Astrocyte (in vitro differentiated cells and primary cell): ENCODE results near the gene GAL3ST1.

ENCODE experiments used
- EZH2 ChIP-seq: IDR thresholded peaks from 2 replicates; pipeline ENCODE4 v1.6.1; 2012; ENCODE audit warnings: mild to moderate bottlenecking, low read length, inconsistent platforms; ENCODE audit not compliant: insufficient read depth
- TF ChIP-seq, protein P1 (sequence below): IDR thresholded peaks from 2 replicates; pipeline ENCODE4 v1.5.1; 2011; ENCODE audit warnings: low read depth, mild to moderate bottlenecking, inconsistent platforms, low read length, moderate library complexity; ENCODE audit not compliant: insufficient read depth

GRCh38 chr22:30609260-30610185, 35.1 kb upstream of the GAL3ST1 start:
- TF ChIP-seq, protein P1, sequence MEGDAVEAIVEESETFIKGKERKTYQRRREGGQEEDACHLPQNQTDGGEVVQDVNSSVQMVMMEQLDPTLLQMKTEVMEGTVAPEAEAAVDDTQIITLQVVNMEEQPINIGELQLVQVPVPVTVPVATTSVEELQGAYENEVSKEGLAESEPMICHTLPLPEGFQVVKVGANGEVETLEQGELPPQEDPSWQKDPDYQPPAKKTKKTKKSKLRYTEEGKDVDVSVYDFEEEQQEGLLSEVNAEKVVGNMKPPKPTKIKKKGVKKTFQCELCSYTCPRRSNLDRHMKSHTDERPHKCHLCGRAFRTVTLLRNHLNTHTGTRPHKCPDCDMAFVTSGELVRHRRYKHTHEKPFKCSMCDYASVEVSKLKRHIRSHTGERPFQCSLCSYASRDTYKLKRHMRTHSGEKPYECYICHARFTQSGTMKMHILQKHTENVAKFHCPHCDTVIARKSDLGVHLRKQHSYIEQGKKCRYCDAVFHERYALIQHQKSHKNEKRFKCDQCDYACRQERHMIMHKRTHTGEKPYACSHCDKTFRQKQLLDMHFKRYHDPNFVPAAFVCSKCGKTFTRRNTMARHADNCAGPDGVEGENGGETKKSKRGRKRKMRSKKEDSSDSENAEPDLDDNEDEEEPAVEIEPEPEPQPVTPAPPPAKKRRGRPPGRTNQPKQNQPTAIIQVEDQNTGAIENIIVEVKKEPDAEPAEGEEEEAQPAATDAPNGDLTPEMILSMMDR = no peak
- TF ChIP-seq EZH2 = no peak
